KMS-11 (cell line): ENCODE data around the gene TMEM242.

Source experiments
- H2AFZ ChIP-seq: fragments of 200-600 bp; sonication (generic); 2 replicates; pipeline ENCODE4 v1.6.1; 2016; ENCODE audit warnings: antibody characterized with exemption, mixed run types, low read depth
- H3K27ac ChIP-seq: fragments of 200-600 bp; sonication (generic); 2 replicates; pipeline ENCODE4 v1.6.1; 2016; ENCODE audit warnings: mild to moderate bottlenecking, mixed run types
- H3K27me3 ChIP-seq: fragments of 200-600 bp; sonication (generic); 2 replicates; pipeline ENCODE4 v1.6.1; 2017; ENCODE audit warnings: mild to moderate bottlenecking, low read depth, mixed run types, moderate library complexity; ENCODE audit not compliant: insufficient read depth
- H3K36me3 ChIP-seq: fragments of 200-600 bp; sonication (generic); 2 replicates; pipeline ENCODE4 v1.6.1; 2017; ENCODE audit warnings: mild to moderate bottlenecking, mixed run types; ENCODE audit not compliant: insufficient read depth
- H3K4me1 ChIP-seq: fragments of 200-600 bp; sonication (generic); 2 replicates; pipeline ENCODE4 v1.6.1; 2016; ENCODE audit warnings: mild to moderate bottlenecking, low read depth, mixed run types; ENCODE audit not compliant: poor library complexity, severe bottlenecking
- H3K4me2 ChIP-seq: fragments of 200-600 bp; sonication (generic); 2 replicates; pipeline ENCODE4 v1.7.0; 2016; ENCODE audit warnings: mild to moderate bottlenecking, mixed run types
- H3K4me3 ChIP-seq: fragments of 200-600 bp; sonication (generic); IDR thresholded peaks from 2 replicates; pipeline ENCODE4 v1.6.1; 2017; ENCODE audit warnings: low read depth, low read length, mixed read lengths; ENCODE audit not compliant: insufficient read depth
- H3K79me2 ChIP-seq: fragments of 200-600 bp; sonication (generic); 2 replicates; pipeline ENCODE4 v1.6.1; 2016; ENCODE audit warnings: low read depth, mixed run types; ENCODE audit not compliant: insufficient read depth
- H3K9ac ChIP-seq: fragments of 200-600 bp; sonication (generic); 2 replicates; pipeline ENCODE4 v1.6.1; 2016; ENCODE audit warnings: mild to moderate bottlenecking, mixed run types
- H4K20me1 ChIP-seq: fragments of 200-600 bp; sonication (generic); 2 replicates; pipeline ENCODE4 v1.6.1; 2016; ENCODE audit warnings: mild to moderate bottlenecking, mixed run types; ENCODE audit not compliant: insufficient read depth
- CTCF ChIP-seq: fragments of 200-600 bp; sonication (generic); conservative IDR thresholded peaks from 2 replicates; pipeline ENCODE4 v1.6.1; 2017; ENCODE audit warnings: low read depth, mild to moderate bottlenecking, antibody characterized with exemption, low read length, moderate library complexity, mixed read lengths

TMEM242 gene

GRCh38 chr6:157281570-157281969 lies 41.7 kb downstream of the TMEM242 start:
- no peaks in the 10 kb centered on the region for H3K4me1 ChIP-seq
- no peak overlapping the region for H3K27ac ChIP-seq
- H4K20me1 ChIP-seq = no peaks in the 10 kb centered on the region
- no peak for TF ChIP-seq CTCF
- no peak overlapping the region for H3K9ac ChIP-seq
- no peak overlapping the region for H3K4me2 ChIP-seq
- H3K79me2 ChIP-seq = no peaks in the 10 kb centered on the region
- H3K27me3 ChIP-seq = no peaks in the 10 kb centered on the region
- no peaks in the 10 kb centered on the region for H3K36me3 ChIP-seq
- H3K4me3 ChIP-seq = no peak overlapping the region
- H2AFZ ChIP-seq = no peak overlapping the region

DNA sequence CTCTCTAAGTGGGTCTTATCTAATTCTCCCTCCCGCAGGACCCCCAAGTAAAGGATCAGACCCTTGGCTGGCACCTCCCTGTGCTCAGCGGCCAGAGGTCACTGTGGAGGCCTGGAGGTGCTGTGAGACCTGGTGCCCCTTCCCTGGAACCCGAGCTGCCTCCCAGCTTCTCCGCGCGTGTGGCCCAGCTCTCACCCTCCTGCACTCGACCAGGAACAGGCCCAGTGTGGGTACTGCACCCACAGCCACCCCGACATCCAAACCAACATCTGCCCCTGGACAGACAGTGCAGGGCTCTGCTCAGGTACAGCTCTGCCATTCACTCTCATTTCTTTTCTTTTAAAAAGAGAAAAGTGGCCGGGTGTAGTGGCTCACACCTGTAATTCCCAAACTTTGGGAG lies 42.4 kb downstream of the TMEM242 start:
- Histone ChIP-seq H3K27ac (no peak overlapping the region), H3K79me2 (no peaks in the 10 kb centered on the region), H3K4me1 (no peaks in the 10 kb centered on the region), H3K27me3 (no peaks in the 10 kb centered on the region), H3K9ac (no peak overlapping the region), H3K4me2 (no peak overlapping the region), H3K4me3 (no peak overlapping the region), H2AFZ (no peak overlapping the region), H3K36me3 (no peaks in the 10 kb centered on the region), H4K20me1 (no peaks in the 10 kb centered on the region)
- TF ChIP-seq CTCF = no peak

GRCh38 chr6:157280157-157280556 lies 43.2 kb downstream of the TMEM242 start:
- H3K36me3 ChIP-seq = no peaks in the 10 kb centered on the region
- no peak overlapping the region for H3K4me3 ChIP-seq
- no peak overlapping the region for H2AFZ ChIP-seq
- H3K9ac ChIP-seq = no peak overlapping the region
- H3K4me2 ChIP-seq = no peak overlapping the region
- H4K20me1 ChIP-seq = no peaks in the 10 kb centered on the region
- TF ChIP-seq CTCF = no peak
- H3K27me3 ChIP-seq = no peaks in the 10 kb centered on the region
- no peaks in the 10 kb centered on the region for H3K79me2 ChIP-seq
- H3K27ac ChIP-seq = no peak overlapping the region
- H3K4me1 ChIP-seq = peaks cover 2% of the 10 kb centered on the region

- H3K27me3 ChIP-seq = no peaks in the 10 kb centered on the region
- no peak overlapping the region for H3K4me3 ChIP-seq
- H3K9ac ChIP-seq = no peak overlapping the region
- H3K4me2 ChIP-seq = no peak overlapping the region
- H3K36me3 ChIP-seq = no peaks in the 10 kb centered on the region
- no peaks in the 10 kb centered on the region for H3K79me2 ChIP-seq
- H2AFZ ChIP-seq = no peak overlapping the region
- H3K27ac ChIP-seq = no peak overlapping the region
- peaks cover 3% of the 10 kb centered on the region for H3K4me1 ChIP-seq
- TF ChIP-seq CTCF = no peak
- no peaks in the 10 kb centered on the region for H4K20me1 ChIP-seq
Observed at GRCh38 chr6:157278171-157278570, 45.1 kb downstream of the TMEM242 start.
